Head of caudate nucleus (tissue), 42 donors: ENCODE results near the gene NFAT5.
A peak's percentile ranks its signal among the peaks of the same experiment; 100 is the strongest.
"Not testable (repeated sequence)": the region's sequence is repeated elsewhere in the genome, so short reads cannot be mapped to it uniquely, and the experiment has no call there.

Source experiments
- DNase-seq, 42 donors: peaks; one replicate each; pipeline versions ENCODE4 v3.0.0 to v3.0.0-alpha.2; 2020 to 2021; ENCODE audit warnings: mixed read lengths in 7 of 42
- intact Hi-C: fragments of 100-400 bp; cut with DNase I; formaldehyde crosslinking; loops from one replicate; pipeline ENCODE4 v1.15.0; 2022

Gene NFAT5, protein sequence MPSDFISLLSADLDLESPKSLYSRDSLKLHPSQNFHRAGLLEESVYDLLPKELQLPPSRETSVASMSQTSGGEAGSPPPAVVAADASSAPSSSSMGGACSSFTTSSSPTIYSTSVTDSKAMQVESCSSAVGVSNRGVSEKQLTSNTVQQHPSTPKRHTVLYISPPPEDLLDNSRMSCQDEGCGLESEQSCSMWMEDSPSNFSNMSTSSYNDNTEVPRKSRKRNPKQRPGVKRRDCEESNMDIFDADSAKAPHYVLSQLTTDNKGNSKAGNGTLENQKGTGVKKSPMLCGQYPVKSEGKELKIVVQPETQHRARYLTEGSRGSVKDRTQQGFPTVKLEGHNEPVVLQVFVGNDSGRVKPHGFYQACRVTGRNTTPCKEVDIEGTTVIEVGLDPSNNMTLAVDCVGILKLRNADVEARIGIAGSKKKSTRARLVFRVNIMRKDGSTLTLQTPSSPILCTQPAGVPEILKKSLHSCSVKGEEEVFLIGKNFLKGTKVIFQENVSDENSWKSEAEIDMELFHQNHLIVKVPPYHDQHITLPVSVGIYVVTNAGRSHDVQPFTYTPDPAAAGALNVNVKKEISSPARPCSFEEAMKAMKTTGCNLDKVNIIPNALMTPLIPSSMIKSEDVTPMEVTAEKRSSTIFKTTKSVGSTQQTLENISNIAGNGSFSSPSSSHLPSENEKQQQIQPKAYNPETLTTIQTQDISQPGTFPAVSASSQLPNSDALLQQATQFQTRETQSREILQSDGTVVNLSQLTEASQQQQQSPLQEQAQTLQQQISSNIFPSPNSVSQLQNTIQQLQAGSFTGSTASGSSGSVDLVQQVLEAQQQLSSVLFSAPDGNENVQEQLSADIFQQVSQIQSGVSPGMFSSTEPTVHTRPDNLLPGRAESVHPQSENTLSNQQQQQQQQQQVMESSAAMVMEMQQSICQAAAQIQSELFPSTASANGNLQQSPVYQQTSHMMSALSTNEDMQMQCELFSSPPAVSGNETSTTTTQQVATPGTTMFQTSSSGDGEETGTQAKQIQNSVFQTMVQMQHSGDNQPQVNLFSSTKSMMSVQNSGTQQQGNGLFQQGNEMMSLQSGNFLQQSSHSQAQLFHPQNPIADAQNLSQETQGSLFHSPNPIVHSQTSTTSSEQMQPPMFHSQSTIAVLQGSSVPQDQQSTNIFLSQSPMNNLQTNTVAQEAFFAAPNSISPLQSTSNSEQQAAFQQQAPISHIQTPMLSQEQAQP (N-terminal part only)

DNA sequence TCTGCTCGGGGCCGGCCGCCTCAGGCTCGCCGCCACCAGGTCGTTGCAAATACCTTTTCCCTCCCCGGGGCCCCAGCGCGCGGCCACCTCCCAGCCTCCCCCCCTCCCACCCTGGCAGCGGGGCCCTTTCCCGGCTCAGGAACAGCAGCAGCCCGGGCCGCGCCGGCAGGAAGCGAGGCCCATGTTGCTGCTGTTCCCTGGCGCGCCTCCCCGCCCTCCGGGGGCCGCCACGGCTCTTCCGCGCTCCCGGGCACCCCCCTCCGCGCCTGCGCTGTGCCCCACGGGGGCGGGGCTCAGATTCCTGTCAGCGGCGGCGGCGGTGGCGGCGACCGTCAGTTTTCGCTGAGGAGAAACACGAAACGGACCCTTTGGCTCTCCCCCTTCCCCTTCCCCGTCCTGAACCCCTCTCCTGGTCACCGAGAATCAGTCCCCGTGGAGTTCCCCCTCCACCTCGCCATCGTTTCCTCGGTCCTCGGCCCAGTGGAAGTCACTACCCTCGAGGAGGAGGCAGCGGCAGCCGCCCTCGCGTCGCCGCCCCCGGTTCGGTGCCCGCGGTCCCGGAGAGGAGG is at the start of gene NFAT5:
Gene NFAT5, plus strand, starts transcription at position 296 of the 569 bp plus-strand sequence. CDS start 336 bp downstream, outside the sequence.
- peak; percentile 69 to 97 (median 93) for DNase-seq
- intact Hi-C loops = loop anchor here (10.0 kb wide), 1 partner anchor 141 kb away; the partner anchor contains the start of gene CYB5B

DNA sequence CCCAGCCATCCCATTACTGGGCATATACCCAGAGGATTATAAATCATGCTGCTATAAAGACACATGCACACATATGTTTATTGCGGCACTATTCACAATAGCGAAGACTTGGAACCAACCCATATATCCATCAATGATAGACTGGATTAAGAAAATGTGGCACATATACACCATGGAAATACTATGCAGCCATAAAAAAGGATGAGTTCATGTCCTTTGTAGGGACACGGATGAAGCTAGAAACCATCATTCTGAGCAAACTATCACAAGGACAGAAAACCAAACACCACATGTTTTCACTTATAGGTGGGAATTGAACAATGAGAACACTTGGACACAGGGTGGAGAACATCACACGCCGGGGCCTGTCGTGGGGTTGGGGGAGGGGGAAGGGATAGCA is 47.9 kb upstream of the NFAT5 start:
- intact Hi-C loops, DNase-seq: not testable (repeated sequence)

DNA sequence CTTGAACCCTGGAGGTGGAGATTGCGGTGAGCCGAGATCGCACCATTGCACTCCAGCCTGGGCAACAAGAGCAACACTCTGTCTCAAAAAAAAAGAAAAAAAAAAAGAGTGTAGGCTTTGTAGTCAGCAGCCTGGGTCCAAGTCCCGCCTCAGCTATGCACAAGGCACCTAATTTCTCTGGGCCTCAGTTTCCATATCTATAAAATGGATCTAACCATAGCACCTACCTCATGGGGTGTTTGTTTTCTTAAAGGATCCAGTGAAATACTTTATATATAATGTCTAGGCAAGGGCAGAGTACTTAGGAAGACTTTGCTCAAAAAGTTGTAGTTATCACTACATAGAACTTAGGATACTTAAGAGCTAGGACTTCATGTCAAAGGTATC is 45.4 kb upstream of the NFAT5 start:
- DNase-seq = no peak
- intact Hi-C loops = no loop called here

DNA sequence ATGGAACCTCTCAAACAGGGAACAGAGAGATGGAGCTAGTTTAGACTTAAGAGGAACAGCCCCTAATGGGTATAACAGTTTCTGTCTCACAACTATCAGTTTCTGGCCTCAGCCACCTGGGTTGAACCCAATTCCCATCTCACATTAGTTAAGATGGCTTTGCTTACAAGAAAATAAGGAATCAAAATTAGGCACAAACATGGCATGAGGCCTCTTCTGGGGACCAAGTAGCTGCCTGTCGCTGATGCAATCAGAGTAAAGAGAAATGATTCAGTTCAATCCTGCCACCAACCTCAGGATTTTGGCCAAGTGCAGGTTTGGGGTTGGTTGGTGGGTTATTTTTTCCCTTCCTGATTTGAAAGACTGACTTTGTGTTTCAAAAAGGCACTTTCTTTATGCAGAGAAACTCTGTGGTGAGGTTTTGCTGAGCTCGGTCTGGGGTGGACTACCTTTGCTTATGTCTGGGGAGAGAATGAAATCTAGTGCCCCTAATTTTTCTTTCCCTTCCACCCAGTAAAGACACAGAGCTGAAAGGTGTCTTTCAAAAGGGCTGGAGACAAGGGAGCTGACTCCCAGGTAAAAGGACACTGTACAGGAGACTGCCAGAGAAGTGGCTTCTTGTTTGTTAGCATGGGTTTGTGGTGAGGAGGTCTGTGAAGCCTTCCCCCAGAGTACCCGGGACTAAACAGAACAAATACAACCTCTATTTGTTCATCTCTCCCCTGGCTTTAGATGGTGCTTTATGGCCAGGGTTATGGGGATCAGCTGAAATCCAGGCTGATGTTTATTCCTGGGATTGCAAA is 44.8 kb upstream of the NFAT5 start:
- no peak for DNase-seq
- intact Hi-C loops = no loop called here

DNA sequence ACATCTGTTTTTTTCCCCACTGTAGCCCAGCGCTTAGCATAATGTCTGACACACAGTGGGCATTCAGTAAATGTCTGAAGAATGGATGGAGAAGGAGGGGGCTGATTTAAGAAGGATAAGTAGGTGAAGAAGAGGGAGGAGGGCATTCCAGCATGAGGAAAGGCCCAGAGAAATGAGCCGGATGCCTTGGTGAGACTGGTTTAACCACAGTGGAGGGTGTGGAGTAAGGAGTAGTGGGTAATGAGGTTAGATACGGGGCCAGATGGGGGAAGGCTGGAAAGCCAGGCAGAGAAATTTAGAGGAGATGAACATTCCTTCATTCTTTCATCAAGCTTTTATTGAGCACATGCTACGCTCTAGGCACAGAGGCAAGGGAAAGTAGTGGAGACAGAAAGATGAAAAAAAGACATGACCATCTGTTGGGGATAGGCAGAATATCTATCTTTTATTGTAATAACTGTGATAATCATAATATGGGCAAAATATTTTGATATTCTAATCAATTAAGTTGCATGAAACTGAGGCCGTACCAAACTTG is 43.7 kb upstream of the NFAT5 start:
- intact Hi-C loops = no loop called here
- DNase-seq = no peak

DNA sequence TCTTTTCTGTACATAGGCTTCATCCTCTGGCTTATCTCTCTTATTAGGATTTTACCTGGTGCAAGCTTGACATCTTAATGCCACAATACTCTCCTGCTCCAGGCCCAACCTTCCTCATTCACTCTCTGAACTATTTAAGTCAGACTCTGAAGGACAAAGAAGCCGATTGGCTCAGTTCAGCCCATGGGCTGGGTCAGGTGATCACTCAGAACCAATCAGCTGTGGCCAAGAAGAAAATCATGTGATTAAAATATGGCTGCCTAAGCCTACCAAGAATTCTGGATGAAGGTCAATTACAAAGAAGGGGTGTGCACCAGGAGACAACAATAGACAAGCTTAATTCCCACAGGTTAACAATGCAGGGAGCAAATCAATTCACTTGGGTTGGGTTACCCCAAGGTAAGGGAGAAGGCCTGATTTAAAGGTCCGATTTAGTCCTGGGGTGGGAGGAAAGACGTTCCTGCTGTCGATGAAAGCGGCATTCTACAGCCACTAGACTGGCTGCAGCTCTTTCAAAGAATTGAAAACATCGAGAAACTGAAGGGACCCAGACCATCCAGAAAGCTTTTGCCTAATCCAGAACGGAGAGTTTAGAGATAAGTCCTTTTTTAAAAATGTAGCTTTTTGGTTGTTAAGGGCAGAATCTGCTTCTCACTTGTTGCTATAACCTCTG is 42.9 kb upstream of the NFAT5 start:
- no peak for DNase-seq
- intact Hi-C loops = no loop called here

DNA sequence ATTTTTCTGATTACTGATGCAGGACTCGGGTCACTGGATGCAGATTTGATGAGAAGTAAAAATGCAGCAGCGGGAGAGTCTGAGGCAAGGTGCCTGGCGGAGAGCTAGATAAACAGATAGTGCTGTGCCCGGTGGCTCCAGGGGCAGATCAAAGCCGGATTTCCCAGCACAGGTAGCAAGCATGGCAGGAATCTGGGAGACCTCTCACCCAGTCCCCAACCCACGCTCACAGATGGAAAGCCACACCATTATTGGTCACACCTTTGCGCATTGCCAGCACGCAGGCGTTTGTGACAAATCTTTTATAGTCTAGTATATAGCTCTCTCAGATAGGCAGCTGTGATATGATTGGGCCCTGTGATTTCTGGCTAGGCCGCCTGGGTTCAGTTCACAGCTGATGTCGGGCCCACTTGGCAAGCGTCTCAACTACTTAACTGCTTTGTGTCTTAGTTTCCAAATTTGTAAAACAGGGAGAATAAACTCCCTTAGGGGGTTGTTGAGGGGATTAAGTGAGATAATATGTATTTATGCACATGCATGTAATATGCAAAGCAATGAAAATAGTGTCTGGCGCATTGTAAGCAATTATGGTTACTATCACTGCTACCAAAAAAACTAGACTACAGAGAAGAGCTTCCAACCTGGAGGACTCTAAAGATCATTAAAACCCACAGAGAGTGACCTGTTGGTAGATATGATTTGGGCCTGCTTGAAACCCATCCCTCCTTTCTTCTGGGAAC is 42.0 kb upstream of the NFAT5 start:
- intact Hi-C loops = no loop called here
- DNase-seq = no peak

DNA sequence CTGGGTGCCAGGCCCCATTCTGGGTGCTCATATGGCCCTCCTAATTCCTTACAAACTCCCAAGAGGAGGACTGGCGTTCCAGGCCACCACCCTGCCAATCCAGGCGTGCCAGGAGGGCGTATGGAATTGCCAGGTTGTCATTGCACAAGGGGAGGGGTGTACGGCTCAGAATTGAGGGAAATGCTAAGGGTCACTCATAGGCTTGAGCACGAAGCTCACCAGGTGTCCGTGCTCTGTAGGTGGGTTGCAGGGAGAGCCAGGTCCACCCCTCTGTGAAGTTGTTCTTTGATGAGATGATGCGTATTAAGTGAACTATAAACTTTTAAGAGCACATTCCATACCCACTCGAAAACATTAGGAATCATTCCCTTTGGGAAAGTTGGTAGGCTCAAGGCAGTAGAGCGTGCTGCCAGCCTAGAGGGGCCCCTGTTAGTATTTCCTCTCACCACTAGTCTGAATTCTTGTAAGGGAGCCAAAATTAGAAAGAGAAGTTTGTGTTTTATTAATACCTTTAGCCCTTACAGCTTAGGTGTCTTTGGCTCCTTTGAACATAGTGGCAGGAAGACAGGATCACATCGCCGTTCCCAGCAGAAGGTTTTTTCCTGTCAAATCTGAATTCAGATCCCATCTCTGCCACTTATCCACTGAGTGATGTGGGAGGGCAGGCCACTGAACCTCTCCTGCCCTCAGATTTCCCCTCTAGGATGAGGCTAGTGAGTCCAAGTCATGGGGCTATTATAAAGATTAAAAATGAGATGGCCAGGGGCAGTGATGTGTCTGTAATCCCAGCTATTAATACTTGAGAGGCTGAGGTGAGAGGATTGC is 38.7 kb upstream of the NFAT5 start:
- DNase-seq = no peak
- intact Hi-C loops = no loop called here

DNA sequence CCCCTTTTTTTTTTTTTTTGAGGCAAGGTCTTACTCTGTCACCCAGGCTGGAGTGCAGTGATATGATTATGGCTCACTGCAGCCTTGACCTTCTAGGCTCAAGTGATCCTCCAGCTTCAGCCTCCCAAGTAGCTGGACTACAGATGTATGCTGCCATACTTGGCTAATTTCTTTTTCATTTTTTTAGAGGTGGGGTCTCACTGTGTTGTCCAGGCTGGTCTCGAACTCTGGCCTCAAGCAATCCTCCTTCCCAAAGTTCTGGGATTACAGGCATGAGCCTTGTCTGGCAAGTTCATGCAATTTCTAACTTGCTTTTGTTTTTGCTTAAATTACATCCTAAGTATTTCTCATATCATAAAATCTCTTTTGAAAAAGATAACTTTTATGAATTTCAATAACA is 33.8 kb upstream of the NFAT5 start:
- intact Hi-C loops = no loop called here
- DNase-seq = no peak

DNA sequence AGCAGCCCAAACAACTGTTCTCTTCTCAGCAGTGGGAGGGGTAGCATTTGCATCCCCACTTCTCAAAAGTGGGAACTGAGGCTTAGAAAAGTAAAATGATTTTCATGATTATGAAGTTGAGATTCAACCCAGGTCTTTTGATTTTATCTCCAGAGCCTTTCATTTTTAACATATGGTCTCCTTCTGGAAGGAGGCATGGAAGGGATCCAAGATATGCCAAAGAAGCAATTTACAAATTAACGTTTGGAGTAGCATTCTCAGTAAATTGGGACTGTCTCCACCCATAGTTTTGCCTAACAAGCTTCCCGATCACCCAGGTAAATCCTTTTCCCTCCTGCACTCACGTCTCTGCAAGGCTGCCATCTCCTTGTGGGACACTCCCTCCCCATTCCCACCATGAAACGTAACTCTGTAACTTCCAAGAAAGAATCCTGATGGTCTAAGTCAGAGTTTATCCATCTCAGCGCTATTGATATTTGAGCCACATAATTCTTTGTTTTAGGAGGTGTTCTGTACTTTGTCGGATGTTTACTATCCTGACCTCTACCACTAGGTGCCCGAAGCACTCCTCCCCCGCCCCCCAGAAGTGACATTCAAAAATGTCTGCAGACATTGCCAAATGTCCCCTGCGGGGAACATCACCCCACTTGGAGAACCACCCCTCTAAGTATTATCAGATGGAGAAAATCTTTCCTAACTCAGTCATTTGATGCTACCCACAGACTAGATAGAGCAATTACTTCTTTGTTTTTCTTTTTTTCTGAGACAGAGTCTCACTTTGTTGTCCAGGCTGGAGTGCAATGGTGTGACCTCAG is 32.9 kb upstream of the NFAT5 start:
- no peak for DNase-seq
- intact Hi-C loops = no loop called here

DNA sequence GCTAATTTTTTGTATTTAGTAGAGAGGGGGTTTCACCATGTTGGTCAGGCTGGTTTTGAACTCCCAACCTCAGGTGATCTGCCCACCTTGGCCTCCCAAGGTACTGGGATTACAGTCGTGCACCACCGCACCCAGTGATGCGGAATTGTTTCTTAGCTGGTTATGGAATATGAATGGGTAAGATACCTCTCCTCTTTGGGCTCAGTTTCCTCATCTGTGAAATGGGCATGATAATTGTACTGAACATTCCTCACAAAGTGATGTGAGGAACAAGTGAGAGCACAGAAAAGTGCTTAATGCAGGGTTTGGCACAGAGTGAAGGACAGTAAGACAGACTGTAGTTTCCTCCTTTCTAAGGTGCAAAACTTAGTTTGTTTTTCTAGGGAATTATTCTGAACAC is 31.0 kb upstream of the NFAT5 start:
- DNase-seq = peak in 1 of 42 donors; percentile 17
- intact Hi-C loops = no loop called here

DNA sequence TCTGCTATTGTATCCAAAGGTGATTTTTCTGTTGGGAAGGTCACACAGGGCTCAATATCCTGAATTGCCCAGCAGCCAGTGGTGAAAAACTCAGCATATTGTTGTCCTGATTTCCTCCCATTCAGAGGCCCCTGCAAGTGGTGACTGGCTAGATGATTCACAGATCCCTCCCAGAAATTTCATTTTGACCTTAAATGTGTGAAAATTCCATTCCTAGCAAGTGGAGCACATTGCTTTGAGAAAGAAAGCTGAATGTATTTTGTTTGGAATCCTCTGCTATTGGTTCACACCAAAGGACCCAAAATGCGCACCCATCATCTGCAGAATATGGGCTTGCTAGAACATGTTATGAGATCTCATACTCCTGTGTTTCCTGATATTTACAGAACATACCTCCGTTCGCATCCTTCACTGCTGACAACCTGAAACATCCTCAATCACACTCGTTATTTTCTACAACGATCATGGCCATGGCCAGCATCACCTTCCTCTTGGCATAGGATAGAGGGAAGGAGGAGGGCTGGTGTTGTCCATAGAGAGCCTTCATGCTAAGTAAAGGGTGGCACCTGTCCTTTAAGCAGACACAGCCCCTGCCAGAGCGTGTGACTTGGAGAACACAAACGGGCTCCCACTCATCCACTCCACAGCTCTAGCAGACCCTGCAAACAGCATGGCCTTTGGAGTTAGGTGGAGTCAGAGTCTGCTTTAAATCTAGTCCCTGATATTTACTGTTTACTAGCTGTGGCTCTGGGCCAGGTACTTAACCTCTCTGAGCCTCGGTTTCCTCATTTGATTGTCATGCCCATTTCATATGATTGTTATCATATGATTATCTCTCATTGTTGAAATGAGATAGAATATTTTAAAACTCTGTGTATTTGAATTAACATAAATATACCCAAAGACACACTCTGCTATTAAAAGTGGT is 30.4 kb upstream of the NFAT5 start:
- intact Hi-C loops = no loop called here

DNA sequence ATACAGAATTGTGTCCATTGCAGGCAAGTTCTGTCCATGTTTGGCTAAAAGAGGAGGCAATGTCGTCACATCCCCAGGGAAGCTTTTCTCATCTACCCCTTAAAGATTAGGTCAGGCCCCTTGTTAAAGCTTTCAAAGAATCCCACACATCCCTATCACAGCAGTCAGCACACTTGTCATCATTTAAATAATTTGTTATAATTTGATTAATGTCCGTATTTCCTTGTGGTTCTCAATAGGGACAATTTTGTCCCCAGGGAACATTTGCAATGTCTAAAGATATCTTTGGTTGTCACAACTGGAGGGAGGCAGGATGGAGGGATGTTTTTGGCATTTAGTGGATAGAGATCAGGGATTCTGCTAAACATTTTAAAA is 28.1 kb upstream of the NFAT5 start:
- DNase-seq = no peak
- intact Hi-C loops = no loop called here

More for the DNA sequence above, 30.4 kb upstream of the NFAT5 start:
- no peak for DNase-seq

DNA sequence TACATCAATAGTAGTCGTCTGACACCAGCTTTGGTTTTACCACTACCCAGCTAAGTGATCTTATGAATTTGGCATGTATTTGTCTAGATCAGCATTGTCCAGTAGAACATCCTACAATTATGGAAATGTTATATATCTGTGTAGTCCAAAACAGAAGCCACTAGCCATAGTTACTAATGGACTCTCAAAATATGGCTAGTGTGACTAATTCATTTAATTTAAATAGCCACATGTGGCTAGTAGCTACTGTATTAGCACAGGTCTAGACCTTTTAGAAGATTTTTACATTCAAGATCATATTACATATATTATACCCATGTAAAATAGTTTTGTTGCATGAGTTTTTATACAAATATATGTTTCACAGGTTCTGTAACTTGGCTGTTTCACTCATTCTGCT is 27.0 kb upstream of the NFAT5 start:
- intact Hi-C loops = no loop called here
- no peak for DNase-seq
